ENCODE results near the gene DNMT3A.
"Not testable (repeated sequence)": the region's sequence is repeated elsewhere in the genome, so short reads cannot be mapped to it uniquely, and the experiment has no call there.

Gene DNMT3A

GRCh38 chr2:25283921-25284320, 57.8 kb downstream of the DNMT3A start:
- no peak for DNase-seq (ENCODE audit: low spot score)

GRCh38 chr2:25281941-25282340, 59.8 kb downstream of the DNMT3A start:
- no peak for DNase-seq (ENCODE audit: low spot score)

GRCh38 chr2:25281522-25281921, 60.2 kb downstream of the DNMT3A start:
- DNase-seq (ENCODE audit: low spot score) = no peak

GRCh38 chr2:25280051-25280687, 61.6 kb downstream of the DNMT3A start:
- no peak for DNase-seq (ENCODE audit: low spot score)

- peak; percentile 50 for DNase-seq (ENCODE audit: low spot score)
Observed at GRCh38 chr2:25279091-25279651, 62.6 kb downstream of the DNMT3A start.

GRCh38 chr2:25276569-25277465, 64.9 kb downstream of the DNMT3A start:
- peak; percentile 76 for DNase-seq (ENCODE audit: low spot score)

GRCh38 chr2:25275575-25275965, 66.2 kb downstream of the DNMT3A start:
- DNase-seq (ENCODE audit: low spot score) = no peak

- DNase-seq (ENCODE audit: low spot score) = no peak
Observed at GRCh38 chr2:25274868-25275574, 66.7 kb downstream of the DNMT3A start.

GRCh38 chr2:25273985-25274535, 67.7 kb downstream of the DNMT3A start:
- DNase-seq (ENCODE audit: low spot score) = no peak

GRCh38 chr2:25272705-25273104, 69.0 kb downstream of the DNMT3A start:
- not testable (repeated sequence) for DNase-seq (ENCODE audit: low spot score)

- DNase-seq (ENCODE audit: low spot score) = no peak
Observed at GRCh38 chr2:25270061-25270460, 71.7 kb downstream of the DNMT3A start.

GRCh38 chr2:25269233-25269632, 72.5 kb downstream of the DNMT3A start:
- DNase-seq (ENCODE audit: low spot score) = no peak

- DNase-seq (ENCODE audit: low spot score) = no peak
Observed at GRCh38 chr2:25268139-25268538, 73.6 kb downstream of the DNMT3A start.

GRCh38 chr2:25266399-25266798, 75.3 kb downstream of the DNMT3A start:
- no peak for DNase-seq (ENCODE audit: low spot score)

GRCh38 chr2:25265802-25266201, 75.9 kb downstream of the DNMT3A start:
- DNase-seq (ENCODE audit: low spot score) = no peak

- DNase-seq (ENCODE audit: low spot score) = no peak
Observed at GRCh38 chr2:25265001-25265400, 76.7 kb downstream of the DNMT3A start.

GRCh38 chr2:25262288-25262687, 79.4 kb downstream of the DNMT3A start:
- DNase-seq (ENCODE audit: low spot score) = no peak

- no peak for DNase-seq (ENCODE audit: low spot score)
Observed at GRCh38 chr2:25259737-25260124, 82.0 kb downstream of the DNMT3A start.

- DNase-seq (ENCODE audit: low spot score) = no peak
Observed at GRCh38 chr2:25258847-25259736, 82.6 kb downstream of the DNMT3A start.

- DNase-seq (ENCODE audit: low spot score) = no peak
Observed at GRCh38 chr2:25257931-25258846, 83.5 kb downstream of the DNMT3A start.

All from AG08396 (cell line).